Mesothelial cell of epicardium (in vitro differentiated cells): ENCODE measurements around the gene FOXF1. TPM values are rescaled to one million over a fixed set of nuclear protein-coding genes. Genes with fewer than 3 reads are reported as not detected.

ENCODE experiments used
- DNase-seq, 2 experiments: peaks; one replicate each; pipeline ENCODE4 v3.0.0; 2021; ENCODE audit warnings: low spot score in 2 of 2; ENCODE audit not compliant: unreplicated experiment in 2 of 2
- H3K27ac Mint-ChIP-seq: 2 replicates; pipeline ENCODE4 v1.8.0; 2021; ENCODE audit warnings: mixed read lengths
- H3K27me3 Mint-ChIP-seq: 2 replicates; pipeline ENCODE4 v1.8.0; 2021; ENCODE audit warnings: low read depth, mixed read lengths
- H3K36me3 Mint-ChIP-seq: 2 replicates; pipeline ENCODE4 v1.8.0; 2021; ENCODE audit warnings: mixed read lengths
- H3K4me1 Mint-ChIP-seq: 2 replicates; pipeline ENCODE4 v1.8.0; 2021; ENCODE audit warnings: mixed read lengths
- H3K4me3 Mint-ChIP-seq: 2 replicates; pipeline ENCODE4 v1.8.0; 2021; ENCODE audit warnings: mild to moderate bottlenecking, moderate library complexity, mixed read lengths
- H3K9me3 Mint-ChIP-seq: 2 replicates; pipeline ENCODE4 v1.8.0; 2021; ENCODE audit warnings: mixed read lengths
- CTCF ChIP-seq: fragments of 200-600 bp; sonication (generic); IDR thresholded peaks from one replicate; pipeline ENCODE4 v1.5.0; 2021; ENCODE audit warnings: antibody characterized with exemption; ENCODE audit not compliant: unreplicated experiment
- total RNA-seq: library from RNA; stranded (reverse); gene quantifications from 3 replicates; pipeline ENCODE4 v1.2.1, GENCODE V29; 2021

FOXF1 gene
- total RNA-seq, 1 donor from 2014 or later: 1.9 TPM

GRCh38 chr16:86509759-86510464, 415 bp upstream of the FOXF1 start:
- H3K27me3 Mint-ChIP-seq: peaks cover 88% of the 10 kb centered on the region
- no peaks in the 10 kb centered on the region for H3K9me3 Mint-ChIP-seq
- H3K36me3 Mint-ChIP-seq: no peaks in the 10 kb centered on the region
- peak overlapping the region; percentile 58 for H3K4me3 Mint-ChIP-seq
- DNase-seq: no peak
- H3K27ac Mint-ChIP-seq: no peak overlapping the region
- no peak for TF ChIP-seq CTCF
- H3K4me1 Mint-ChIP-seq: peaks cover 25% of the 10 kb centered on the region

GRCh38 chr16:86511317-86512161, 1.2 kb downstream of the FOXF1 start:
- Mint-ChIP-seq H3K27ac (peak overlapping the region; percentile 27), H3K4me1 (peaks cover 19% of the 10 kb centered on the region), H3K4me3 (peak overlapping the region; percentile 66), H3K9me3 (no peaks in the 10 kb centered on the region), H3K27me3 (peaks cover 90% of the 10 kb centered on the region), H3K36me3 (no peaks in the 10 kb centered on the region)
- no peak for TF ChIP-seq CTCF
- no peak for DNase-seq

- H3K36me3 Mint-ChIP-seq: no peaks in the 10 kb centered on the region
- TF ChIP-seq CTCF: no peak
- no peaks in the 10 kb centered on the region for H3K9me3 Mint-ChIP-seq
- H3K4me1 Mint-ChIP-seq: peaks cover 17% of the 10 kb centered on the region
- peaks cover 90% of the 10 kb centered on the region for H3K27me3 Mint-ChIP-seq
- DNase-seq: no peak
- H3K4me3 Mint-ChIP-seq: peak overlapping the region; percentile 51
- no peak overlapping the region for H3K27ac Mint-ChIP-seq
Observed at GRCh38 chr16:86512301-86512859, 2.1 kb downstream of the FOXF1 start.

GRCh38 chr16:86512860-86513470, 2.6 kb downstream of the FOXF1 start:
- Mint-ChIP-seq H3K36me3 (no peaks in the 10 kb centered on the region), H3K27ac (no peak overlapping the region), H3K4me3 (peak overlapping the region; percentile 51), H3K4me1 (peaks cover 11% of the 10 kb centered on the region), H3K9me3 (no peaks in the 10 kb centered on the region), H3K27me3 (peaks cover 90% of the 10 kb centered on the region)
- no peak for DNase-seq
- no peak for TF ChIP-seq CTCF

- peaks cover 11% of the 10 kb centered on the region for H3K4me1 Mint-ChIP-seq
- peak overlapping the region; percentile 60 for H3K4me3 Mint-ChIP-seq
- TF ChIP-seq CTCF: no peak
- H3K27me3 Mint-ChIP-seq: peaks cover 90% of the 10 kb centered on the region
- H3K9me3 Mint-ChIP-seq: no peaks in the 10 kb centered on the region
- H3K36me3 Mint-ChIP-seq: no peaks in the 10 kb centered on the region
- DNase-seq: no peak
- H3K27ac Mint-ChIP-seq: no peak overlapping the region
Observed at GRCh38 chr16:86513471-86514277, 3.3 kb downstream of the FOXF1 start.
